NB4 (cell line): ENCODE measurements around the gene ATXN1.
"Not testable (repeated sequence)": the region's sequence is repeated elsewhere in the genome, so short reads cannot be mapped to it uniquely, and the experiment has no call there.

Experiments used
- MYC ChIP-seq: IDR thresholded peaks from 2 replicates; pipeline ENCODE4 v1.6.1; 2011; ENCODE audit warnings: low read depth, low read length
- POLR2A ChIP-seq: IDR thresholded peaks from 2 replicates; pipeline ENCODE4 v1.6.1; 2011; ENCODE audit warnings: mild to moderate bottlenecking; ENCODE audit not compliant: insufficient read length; ENCODE audit errors: extremely low read depth
- TF ChIP-seq, protein P1 (sequence below): IDR thresholded peaks from one replicate; pipeline ENCODE4 v1.5.1; 2012; ENCODE audit warnings: low read depth, low read length
- TF ChIP-seq, protein P2 (sequence below): IDR thresholded peaks from 2 replicates; pipeline ENCODE4 v1.6.1; 2011; ENCODE audit warnings: low read depth, low read length

DNA sequence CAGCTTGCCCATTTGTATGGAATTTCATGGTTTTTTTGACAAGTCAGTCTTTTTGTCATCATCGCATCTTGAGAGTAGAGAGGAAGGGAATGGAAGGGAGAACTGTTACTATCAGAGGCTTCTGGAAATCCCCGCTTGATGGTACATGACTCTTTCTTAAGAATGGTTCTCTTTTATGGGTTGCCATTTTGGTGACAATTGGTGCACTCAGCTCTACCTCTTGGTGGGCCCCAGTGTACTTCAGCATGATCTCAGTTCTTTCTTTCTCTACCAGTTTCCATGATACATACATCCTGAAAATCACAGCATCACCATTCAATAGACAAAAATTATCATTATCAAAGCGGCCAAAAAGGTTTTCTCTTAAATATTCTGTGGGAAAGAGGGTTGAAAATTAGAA is 147.1 kb downstream of the ATXN1 start:
- TF ChIP-seq, protein P1, sequence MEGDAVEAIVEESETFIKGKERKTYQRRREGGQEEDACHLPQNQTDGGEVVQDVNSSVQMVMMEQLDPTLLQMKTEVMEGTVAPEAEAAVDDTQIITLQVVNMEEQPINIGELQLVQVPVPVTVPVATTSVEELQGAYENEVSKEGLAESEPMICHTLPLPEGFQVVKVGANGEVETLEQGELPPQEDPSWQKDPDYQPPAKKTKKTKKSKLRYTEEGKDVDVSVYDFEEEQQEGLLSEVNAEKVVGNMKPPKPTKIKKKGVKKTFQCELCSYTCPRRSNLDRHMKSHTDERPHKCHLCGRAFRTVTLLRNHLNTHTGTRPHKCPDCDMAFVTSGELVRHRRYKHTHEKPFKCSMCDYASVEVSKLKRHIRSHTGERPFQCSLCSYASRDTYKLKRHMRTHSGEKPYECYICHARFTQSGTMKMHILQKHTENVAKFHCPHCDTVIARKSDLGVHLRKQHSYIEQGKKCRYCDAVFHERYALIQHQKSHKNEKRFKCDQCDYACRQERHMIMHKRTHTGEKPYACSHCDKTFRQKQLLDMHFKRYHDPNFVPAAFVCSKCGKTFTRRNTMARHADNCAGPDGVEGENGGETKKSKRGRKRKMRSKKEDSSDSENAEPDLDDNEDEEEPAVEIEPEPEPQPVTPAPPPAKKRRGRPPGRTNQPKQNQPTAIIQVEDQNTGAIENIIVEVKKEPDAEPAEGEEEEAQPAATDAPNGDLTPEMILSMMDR, result not testable (repeated sequence)
- not testable (repeated sequence) for TF ChIP-seq POLR2A, MYC
- TF ChIP-seq, protein P2, sequence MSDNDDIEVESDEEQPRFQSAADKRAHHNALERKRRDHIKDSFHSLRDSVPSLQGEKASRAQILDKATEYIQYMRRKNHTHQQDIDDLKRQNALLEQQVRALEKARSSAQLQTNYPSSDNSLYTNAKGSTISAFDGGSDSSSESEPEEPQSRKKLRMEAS, result not testable (repeated sequence)
